ENCODE data around the gene DENND6B.
A peak's percentile ranks its signal among the peaks of the same experiment; 100 is the strongest.
"Not testable (repeated sequence)": the region's sequence is repeated elsewhere in the genome, so short reads cannot be mapped to it uniquely, and the experiment has no call there.

DENND6B gene

GRCh38 chr22:50326956-50327710, at the start of gene DENND6B:
TSS of gene DENND6B (minus strand) at chr22:50327012. CDS start at chr22:50326988, 24 bp downstream.
- DNase-seq = peak in 51 of 58 donors; percentile 44 to 88 (median 74)

- no peak for DNase-seq
These were observed 49.4 kb upstream of the DENND6B start for GRCh38 chr22:50376085-50376651.

DNA sequence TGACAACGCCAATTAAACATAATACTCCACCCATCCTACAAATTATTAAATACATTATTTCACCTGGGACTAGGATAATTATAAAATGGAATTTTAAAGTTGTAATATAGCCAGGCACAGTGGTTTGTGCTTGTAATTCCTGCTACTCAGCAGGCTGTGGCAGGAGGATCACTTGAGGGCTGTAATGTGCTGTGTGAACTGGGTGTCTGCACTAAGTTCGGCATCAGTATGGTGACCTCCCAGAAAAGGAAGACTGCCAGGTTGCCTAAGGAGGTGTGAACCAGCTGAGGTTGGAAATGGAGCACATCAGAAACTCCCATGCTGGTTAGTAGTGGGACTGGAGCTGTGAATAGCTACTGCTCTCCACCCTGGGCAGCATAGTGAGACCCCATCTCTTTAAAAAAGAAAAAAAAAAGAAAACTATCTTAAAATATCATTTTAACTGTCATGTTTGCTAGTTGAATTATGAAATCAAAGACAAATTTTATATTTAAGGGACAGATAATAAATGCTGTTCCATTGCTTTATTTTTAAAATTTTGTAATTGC, 44.4 kb upstream of the DENND6B start:
- no peak for DNase-seq

- DNase-seq = no peak
These were observed 41.1 kb upstream of the DENND6B start for GRCh38 chr22:50367778-50368500.

DNA sequence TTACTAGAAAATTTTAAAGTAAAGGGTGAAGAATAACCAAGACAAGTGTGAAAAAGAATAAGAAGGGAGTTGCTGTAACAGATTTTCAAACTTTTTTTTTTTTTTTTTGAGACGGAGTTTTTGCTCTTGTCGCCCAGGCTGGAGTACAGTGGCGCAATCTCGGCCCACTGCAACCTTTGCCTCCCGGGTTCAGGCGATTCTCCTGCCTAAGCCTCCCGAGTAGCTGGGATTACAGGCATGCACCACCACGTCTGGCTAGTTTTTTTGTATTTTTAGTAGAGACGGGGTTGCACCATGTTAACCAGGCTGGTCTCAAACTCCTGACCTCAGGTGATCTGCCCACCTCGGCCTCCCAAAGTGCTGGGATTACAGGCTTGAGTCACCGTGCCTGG, 37.0 kb upstream of the DENND6B start:
- not testable (repeated sequence) for DNase-seq

DNA sequence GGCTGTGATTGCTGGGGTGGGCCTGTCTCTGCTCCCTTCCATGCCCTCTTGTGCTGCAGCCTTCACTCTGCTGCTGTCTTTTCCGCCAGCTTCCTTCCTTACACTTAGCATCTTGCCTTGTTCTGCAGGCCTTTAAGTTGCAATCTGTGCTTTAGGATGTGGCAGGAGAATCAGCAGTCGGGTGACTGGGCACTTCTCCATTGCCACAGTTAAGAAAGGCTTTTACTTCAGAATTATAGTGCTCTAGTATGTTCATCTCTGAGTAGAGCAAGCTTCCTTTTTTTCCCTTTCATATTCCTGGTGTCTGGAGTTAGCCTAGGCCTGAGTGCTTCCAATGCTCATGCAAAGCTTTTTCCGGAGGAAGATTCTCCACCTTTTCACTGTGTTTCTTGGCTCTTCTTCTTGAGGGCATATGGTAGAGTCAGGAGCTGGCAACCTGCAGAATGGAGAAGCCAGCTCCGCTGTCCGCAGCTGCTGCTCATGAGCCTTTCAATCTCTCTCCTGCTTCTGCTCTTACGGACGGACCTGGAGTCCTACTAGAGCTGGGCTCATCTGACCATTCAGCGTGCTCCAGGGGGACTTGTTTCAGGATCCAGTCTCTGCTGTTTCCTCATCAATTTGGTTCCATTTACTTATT, 36.5 kb upstream of the DENND6B start:
- DNase-seq = peak in 10 of 58 donors; percentile 21 to 53 (median 30)

- DNase-seq = no peak
These were observed 34.9 kb upstream of the DENND6B start for GRCh38 chr22:50361688-50362087.

- no peak for DNase-seq
These were observed 34.4 kb upstream of the DENND6B start for GRCh38 chr22:50361222-50361621.

- DNase-seq = no peak
These were observed 33.8 kb upstream of the DENND6B start for GRCh38 chr22:50360578-50360977.

- no peak for DNase-seq
These were observed 30.9 kb upstream of the DENND6B start for GRCh38 chr22:50357756-50358155.

- DNase-seq = no peak
These were observed 30.4 kb upstream of the DENND6B start for GRCh38 chr22:50357222-50357621.

DNA sequence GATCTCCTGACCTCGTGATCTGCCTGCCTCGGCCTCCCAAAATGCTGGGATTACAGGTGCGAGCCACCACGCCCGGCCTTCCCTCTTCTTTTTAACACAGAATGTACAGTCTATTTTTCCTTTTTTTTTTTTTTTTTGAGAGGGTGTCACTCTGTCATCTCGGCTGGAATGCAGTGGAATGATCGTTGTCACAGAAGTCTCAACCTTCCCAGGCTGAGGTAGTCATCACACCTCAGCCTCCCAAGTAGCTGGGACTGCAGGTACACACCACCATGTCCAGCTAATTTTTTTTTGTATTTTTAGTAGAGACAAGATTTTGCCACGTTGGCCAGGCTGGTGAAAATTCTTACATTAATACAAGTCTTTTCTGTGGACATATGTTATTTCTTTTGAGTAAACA, 29.4 kb upstream of the DENND6B start:
- no peak for DNase-seq

DNA sequence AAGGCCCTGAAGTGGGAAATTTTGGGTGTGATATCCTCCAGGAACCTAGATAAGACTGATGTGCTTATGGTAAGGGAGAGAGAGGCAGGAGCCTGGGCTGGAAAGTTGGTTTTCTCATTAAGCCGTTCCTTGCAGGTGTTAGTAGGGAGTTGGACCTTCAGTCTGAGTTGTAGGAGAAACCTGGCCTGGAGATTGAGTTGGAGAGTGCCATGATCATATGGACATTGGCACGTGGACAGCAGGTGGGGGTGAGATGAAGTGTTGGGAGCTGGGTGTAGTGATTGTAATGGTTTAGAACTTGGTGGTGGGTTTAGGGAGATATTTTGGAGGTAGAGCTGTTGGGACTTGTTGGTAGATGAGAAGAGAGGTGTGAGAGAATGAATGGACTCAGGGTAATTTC, 21.2 kb upstream of the DENND6B start:
- DNase-seq = no peak

DNA sequence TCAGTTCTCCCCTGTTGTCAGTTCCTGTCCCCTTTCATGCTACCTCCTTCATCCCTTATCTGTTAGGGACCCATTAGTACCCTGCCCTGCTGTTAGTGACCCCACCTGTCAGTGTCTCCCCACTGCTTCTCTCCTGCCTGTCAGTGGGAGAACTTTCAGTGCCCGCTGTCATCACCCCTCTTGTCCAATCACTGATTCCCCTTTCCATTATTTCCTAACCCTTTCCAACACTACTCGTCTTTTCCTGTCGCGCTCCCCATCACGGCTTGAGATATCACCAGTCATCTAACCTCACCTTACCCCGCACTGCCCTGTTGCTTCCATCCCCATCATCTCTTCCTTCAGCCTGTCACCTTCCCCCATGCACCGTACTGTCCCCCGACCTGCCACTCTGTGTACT, 20.3 kb upstream of the DENND6B start:
- DNase-seq = no peak

DNA sequence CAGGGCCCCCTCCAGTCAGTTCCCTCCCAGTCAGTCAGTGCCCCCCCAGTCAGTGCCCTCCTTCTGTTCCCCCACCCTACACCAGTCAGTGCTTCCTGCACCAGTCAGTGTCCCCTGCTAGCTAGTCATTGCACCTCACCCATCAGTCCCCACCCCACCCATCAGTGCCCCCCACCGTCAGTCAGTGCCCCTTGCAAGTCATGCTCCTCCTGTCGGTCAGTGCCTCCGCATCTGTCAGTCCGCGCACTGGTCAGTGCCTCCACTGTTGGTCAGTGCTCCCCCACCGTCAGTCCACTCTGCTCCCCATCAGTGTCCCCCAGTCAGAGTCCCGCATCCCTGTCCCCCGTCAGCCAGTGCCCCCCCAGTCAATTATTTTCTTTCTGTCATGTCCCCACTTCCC, 19.7 kb upstream of the DENND6B start:
- DNase-seq = no peak

DNA sequence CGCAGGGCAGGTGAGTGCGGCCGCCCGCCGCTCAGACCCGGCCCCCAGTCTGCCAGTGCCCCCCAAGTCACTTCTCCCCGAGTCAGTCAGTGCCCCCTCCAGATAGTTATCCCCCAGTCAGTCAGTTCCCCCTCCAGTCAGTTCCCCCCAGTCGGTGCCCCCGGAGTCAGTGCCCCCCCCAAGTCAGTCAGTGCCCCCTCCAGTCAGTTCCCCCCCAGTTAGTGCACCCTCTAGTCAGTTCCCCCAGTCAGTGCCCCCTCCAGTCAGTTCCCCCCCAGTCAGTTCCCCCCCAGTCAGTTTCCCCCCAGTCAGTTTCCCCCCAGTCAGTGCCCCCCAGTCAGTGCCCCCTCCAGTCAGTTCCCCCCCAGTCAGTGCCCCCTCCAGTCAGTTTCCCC, 16.7 kb upstream of the DENND6B start:
- DNase-seq = no peak

GRCh38 chr22:50342651-50343540, 16.1 kb upstream of the DENND6B start, which contains the start of gene PPP6R2:
TSS of gene PPP6R2 (plus strand) at chr22:50343327. CDS start at chr22:50393909, 50,582 bp downstream.
- peak in 55 of 58 donors; percentile 30 to 88 (median 66) for DNase-seq

DNA sequence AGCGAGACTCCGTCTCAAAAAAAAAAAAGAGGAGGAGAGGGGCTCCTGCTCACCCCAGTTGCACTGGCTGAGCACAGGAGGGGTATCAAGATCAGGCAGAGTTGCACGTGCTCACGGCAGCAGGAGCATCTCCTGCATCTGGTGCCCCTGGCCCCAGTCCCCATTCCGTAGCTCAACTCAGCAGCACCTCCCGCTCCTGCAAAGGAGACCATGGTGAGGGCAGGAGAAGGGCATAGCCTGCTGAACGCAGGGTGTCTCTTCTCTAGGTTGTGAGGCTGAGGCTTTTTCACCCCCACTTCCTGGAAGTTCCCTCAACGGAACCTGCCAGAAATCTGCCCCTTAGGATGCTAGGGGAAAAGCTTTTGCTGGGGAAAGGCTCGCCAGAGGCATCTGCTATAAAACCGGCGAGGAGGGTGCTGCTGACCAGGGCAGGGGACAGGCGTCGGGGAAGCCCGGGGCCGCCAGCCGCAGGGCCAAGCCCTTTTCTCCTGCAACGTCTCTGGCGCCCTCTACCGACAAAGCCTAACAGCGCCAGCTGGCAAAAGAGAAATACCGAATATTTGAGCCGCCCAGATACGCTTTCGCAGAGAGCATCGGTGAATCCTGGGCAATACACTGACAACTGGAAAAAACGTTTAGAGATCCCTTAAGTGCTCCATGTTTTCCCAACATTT, 15.3 kb upstream of the DENND6B start:
- DNase-seq = peak in 54 of 58 donors; percentile 38 to 90 (median 71)

- DNase-seq = no peak
These were observed 13.4 kb upstream of the DENND6B start for GRCh38 chr22:50339945-50340879.

Data from anterior cingulate cortex (tissue), 58 donors.